Measurements from ENCODE around the gene IFT27.
"Not testable (repeated sequence)": the region's sequence is repeated elsewhere in the genome, so short reads cannot be mapped to it uniquely, and the experiment has no call there.

Gene IFT27

GRCh38 chr22:36740716-36741115 lies 35.2 kb downstream of the IFT27 start:
- Mint-ChIP-seq H3K27me3 (peaks cover 46 to 60% of the 10 kb centered on the region in 2 donors), H3K4me1 (ENCODE audit: low read depth in 2 of 2) (no peaks in the 10 kb centered on the region), H3K4me3 (no peak overlapping the region), H3K36me3 (ENCODE audit: insufficient read depth) (no peaks in the 10 kb centered on the region), H3K27ac (no peak overlapping the region), H3K9me3 (no peaks in the 10 kb centered on the region)
- ATAC-seq (replicated peaks) (no peak), DNase-seq (no peak)

GRCh38 chr22:36739185-36739584 lies 36.7 kb downstream of the IFT27 start:
- no peaks in the 10 kb centered on the region for H3K9me3 Mint-ChIP-seq
- peaks cover 44 to 60% of the 10 kb centered on the region in 2 donors for H3K27me3 Mint-ChIP-seq
- H3K4me1 Mint-ChIP-seq (ENCODE audit: low read depth in 2 of 2), result no peaks in the 10 kb centered on the region
- no peak overlapping the region for H3K4me3 Mint-ChIP-seq
- DNase-seq (no peak), ATAC-seq (replicated peaks) (no peak)
- H3K27ac Mint-ChIP-seq, result no peak overlapping the region
- H3K36me3 Mint-ChIP-seq (ENCODE audit: insufficient read depth), result no peaks in the 10 kb centered on the region

DNA sequence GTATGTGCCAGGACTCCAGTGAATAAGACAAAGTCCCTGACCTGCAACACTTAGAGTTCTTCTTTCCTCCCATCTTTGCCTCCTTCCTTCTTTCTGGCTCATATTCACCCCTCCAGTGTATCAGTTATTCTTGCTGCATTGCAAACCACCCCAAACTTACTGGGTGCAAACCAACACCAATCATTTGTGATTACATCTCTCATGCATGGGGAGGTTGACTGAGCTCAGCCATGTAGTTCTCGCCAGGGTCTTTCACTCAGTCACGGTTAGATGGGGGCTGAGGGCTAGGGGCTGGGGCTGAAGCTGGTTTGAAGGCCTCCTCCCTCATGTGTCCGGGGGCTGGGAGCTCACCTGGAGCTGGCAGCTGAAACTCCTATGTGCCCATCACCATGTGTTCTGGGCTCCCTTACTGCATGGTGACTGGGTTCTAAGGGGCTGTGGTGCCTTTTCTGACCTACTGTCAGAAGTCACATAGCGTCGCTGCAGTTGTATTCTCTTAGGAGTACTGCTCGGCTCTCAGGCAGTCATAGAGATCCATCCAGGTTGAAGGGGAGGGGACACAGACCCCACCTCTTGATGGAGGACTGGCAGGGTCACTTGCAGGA lies 37.4 kb downstream of the IFT27 start:
- DNase-seq, result no peak
- Mint-ChIP-seq H3K4me3 (no peak overlapping the region), H3K4me1 (ENCODE audit: low read depth in 2 of 2) (no peaks in the 10 kb centered on the region), H3K27ac (no peak overlapping the region), H3K27me3 (peaks cover 50 to 61% of the 10 kb centered on the region in 2 donors), H3K36me3 (ENCODE audit: insufficient read depth) (no peaks in the 10 kb centered on the region), H3K9me3 (no peaks in the 10 kb centered on the region)
- no peak for ATAC-seq (replicated peaks)

- DNase-seq, result no peak
- Mint-ChIP-seq H3K9me3 (no peaks in the 10 kb centered on the region), H3K4me3 (no peak overlapping the region), H3K27ac (no peak overlapping the region), H3K36me3 (ENCODE audit: insufficient read depth) (no peaks in the 10 kb centered on the region), H3K4me1 (ENCODE audit: low read depth in 2 of 2) (no peaks in the 10 kb centered on the region), H3K27me3 (peaks cover 52 to 68% of the 10 kb centered on the region in 2 donors)
- no peak for ATAC-seq (replicated peaks)
These were observed 38.1 kb downstream of the IFT27 start for GRCh38 chr22:36737776-36738175.

DNA sequence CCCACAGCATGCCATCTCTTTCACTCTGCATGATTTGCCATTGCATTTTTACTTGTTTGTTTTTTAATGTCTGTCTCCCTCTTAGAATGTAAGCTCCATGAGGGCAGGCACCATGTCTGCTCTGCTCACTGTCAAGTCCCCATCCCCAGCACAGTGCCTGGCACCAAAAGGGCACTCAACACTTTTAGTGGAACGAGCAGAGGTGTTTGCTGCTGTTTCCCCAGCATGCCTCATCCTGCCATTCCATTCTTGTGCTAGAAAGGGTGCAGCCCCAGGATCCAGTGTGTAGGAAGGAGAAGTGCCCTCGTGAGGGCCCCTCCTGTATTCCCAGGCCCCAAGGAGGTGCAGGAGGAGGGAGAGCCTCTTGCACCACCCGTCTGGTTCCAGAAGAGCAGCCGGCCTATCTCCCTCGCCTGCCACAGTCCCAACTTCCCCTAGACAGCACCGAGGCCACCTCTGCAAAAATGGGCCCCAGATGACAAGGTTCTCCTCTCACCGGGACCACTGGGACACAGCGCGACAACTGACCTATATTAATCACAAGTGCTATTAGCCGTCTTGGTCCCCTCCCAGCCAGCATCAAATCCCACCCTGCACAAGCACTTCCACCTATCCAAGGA lies 39.1 kb downstream of the IFT27 start:
- Mint-ChIP-seq H3K27ac (no peak overlapping the region), H3K36me3 (ENCODE audit: insufficient read depth) (no peaks in the 10 kb centered on the region), H3K4me1 (ENCODE audit: low read depth in 2 of 2) (no peaks in the 10 kb centered on the region), H3K27me3 (peaks cover 62 to 78% of the 10 kb centered on the region in 2 donors), H3K4me3 (no peak overlapping the region), H3K9me3 (no peaks in the 10 kb centered on the region)
- ATAC-seq (replicated peaks) (no peak), DNase-seq (no peak)

DNA sequence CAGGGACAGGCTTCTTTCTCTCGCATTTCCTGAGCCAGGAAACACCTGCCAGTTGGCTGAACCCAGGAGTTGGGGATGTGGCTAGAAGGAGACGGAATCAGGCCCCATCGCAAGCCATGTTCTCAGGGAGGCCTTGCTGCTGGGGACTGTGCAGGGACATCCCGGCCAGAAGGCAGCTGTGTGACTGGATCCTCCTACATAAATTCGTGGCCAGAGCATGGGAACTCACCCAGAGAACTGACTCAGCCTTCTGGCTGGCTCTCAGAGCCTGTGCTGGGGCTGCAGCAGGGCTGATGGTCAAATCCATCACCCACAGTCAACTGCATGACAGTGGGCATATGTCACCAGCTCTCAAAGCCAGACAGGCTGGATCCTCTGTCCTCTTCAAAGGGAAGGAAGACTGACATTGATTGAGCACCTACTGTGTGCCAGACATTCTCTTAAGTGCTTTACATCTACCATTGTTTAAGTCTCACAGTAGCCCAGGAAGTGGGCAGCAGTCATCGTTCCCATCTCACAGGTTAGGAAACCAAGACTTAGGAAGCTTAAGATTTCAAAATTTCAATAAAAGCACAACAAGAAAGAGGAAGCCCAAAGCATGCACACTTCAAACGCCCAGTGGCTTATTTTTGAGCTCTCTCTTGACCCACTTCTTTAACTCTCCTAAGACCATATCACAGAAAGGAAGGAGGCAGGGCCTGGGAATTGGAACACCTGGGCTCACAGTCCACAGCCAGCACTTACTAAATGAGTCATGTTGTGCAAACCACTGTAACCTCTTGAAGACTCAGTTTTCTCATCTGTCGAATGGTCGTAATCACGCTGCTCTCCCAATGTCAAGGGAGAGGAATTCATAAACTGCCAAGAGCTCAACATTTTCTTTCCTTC lies 41.5 kb downstream of the IFT27 start:
- H3K4me1 Mint-ChIP-seq (ENCODE audit: low read depth in 2 of 2), result no peaks in the 10 kb centered on the region
- ATAC-seq (replicated peaks) (no peak), DNase-seq (no peak)
- no peaks in the 10 kb centered on the region for H3K36me3 Mint-ChIP-seq (ENCODE audit: insufficient read depth)
- no peak overlapping the region for H3K27ac Mint-ChIP-seq
- H3K9me3 Mint-ChIP-seq, result no peaks in the 10 kb centered on the region
- no peak overlapping the region for H3K4me3 Mint-ChIP-seq
- H3K27me3 Mint-ChIP-seq, result peaks cover 68 to 93% of the 10 kb centered on the region in 2 donors

DNA sequence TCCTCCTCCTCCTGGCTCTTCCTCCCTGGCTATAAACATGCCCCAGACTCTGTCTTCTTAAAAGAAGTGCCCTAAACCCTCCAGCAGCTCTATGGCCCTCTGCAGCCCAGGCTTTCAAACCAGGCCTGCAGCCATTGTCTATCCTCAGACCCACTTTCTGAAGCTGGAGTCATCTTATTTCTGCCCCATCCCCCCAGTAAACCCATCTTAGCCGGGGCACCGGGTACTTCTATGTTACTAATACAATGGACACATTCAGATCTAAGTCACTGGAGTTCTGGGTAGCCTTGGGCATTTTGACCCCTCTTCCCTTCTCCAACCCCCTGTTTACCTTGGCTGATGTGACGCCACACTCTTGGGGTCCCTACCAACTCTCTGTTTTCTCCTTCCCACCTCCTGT lies 42.6 kb downstream of the IFT27 start:
- Mint-ChIP-seq H3K27me3 (peaks cover 57 to 81% of the 10 kb centered on the region in 2 donors), H3K9me3 (no peaks in the 10 kb centered on the region), H3K4me1 (ENCODE audit: low read depth in 2 of 2) (no peaks in the 10 kb centered on the region), H3K27ac (no peak overlapping the region), H3K4me3 (no peak overlapping the region), H3K36me3 (ENCODE audit: insufficient read depth) (no peaks in the 10 kb centered on the region)
- no peak for DNase-seq
- ATAC-seq (replicated peaks), result no peak

DNA sequence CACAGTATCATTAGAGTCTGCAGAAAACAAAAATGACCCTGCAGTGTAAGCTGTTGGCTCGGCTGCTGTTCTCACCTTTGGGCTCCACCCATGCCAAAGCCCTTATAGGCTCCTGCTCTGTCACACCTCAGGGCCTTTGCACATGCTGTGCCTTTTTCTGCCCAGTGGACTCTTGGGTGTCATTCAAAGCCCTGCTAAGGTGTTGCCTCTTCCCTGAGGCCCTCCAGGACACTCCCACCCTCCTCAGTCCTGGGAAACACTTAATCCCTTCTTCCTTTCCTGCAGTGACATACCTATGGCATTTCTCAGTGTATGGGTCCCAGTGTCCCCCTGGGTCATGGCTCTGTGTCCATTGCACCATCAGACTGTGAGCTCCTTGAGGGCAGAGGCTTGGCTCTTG lies 43.3 kb downstream of the IFT27 start:
- no peak overlapping the region for H3K27ac Mint-ChIP-seq
- no peaks in the 10 kb centered on the region for H3K36me3 Mint-ChIP-seq (ENCODE audit: insufficient read depth)
- ATAC-seq (replicated peaks) (no peak), DNase-seq (no peak)
- no peak overlapping the region for H3K4me3 Mint-ChIP-seq
- no peaks in the 10 kb centered on the region for H3K9me3 Mint-ChIP-seq
- no peaks in the 10 kb centered on the region for H3K4me1 Mint-ChIP-seq (ENCODE audit: low read depth in 2 of 2)
- peaks cover 51 to 75% of the 10 kb centered on the region in 2 donors for H3K27me3 Mint-ChIP-seq

GRCh38 chr22:36731916-36732315 lies 44.0 kb downstream of the IFT27 start:
- Mint-ChIP-seq H3K27ac (no peak overlapping the region), H3K9me3 (no peaks in the 10 kb centered on the region), H3K27me3 (peaks cover 44 to 73% of the 10 kb centered on the region in 2 donors), H3K4me3 (no peak overlapping the region), H3K4me1 (ENCODE audit: low read depth in 2 of 2) (no peaks in the 10 kb centered on the region), H3K36me3 (ENCODE audit: insufficient read depth) (no peaks in the 10 kb centered on the region)
- DNase-seq (no peak), ATAC-seq (replicated peaks) (no peak)

- H3K27me3 Mint-ChIP-seq, result peaks cover 41 to 73% of the 10 kb centered on the region in 2 donors
- not testable (repeated sequence) for H3K9me3 Mint-ChIP-seq
These were observed 44.6 kb downstream of the IFT27 start for GRCh38 chr22:36731321-36731720.

DNA sequence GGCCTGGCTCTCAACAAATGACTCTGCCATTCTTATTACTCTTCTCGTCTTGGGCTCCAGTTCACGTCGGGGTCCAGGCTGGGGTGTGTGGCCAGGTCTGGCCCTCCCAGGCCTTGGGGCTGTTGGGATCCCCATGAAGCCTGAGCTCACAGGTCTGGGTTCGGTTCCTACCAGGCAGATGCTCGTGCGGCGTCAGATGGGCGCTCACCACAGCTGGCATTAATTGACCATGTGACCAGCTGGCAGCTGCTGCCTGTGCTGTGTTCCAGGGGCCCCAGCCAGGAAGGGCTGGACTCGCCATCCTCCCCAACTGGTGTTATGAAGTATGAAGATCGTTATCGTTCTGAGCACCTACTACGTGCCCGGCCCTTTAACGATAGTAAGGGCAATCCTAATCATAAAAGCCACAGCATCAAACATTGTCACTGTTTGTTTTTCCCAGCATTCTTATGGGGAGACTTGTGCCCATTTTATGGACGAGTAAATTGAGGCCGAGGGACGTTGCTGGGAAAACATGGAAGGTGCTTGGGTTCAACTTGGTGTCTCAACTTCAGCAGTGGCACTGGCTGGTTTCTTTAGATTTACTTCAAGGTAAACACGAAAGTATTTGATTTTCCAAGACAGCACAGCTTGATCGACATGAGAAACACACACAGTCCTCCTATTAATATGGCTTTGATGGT lies 45.6 kb downstream of the IFT27 start:
- no peak overlapping the region for H3K4me3 Mint-ChIP-seq
- ATAC-seq (replicated peaks) (no peak), DNase-seq (no peak)
- peaks cover 46 to 73% of the 10 kb centered on the region in 2 donors for H3K27me3 Mint-ChIP-seq
- H3K4me1 Mint-ChIP-seq (ENCODE audit: low read depth in 2 of 2), result no peaks in the 10 kb centered on the region
- H3K27ac Mint-ChIP-seq, result no peak overlapping the region
- no peaks in the 10 kb centered on the region for H3K9me3 Mint-ChIP-seq
- H3K36me3 Mint-ChIP-seq (ENCODE audit: insufficient read depth), result no peaks in the 10 kb centered on the region

More at GRCh38 chr22:36731321-36731720, 44.6 kb downstream of the IFT27 start:
- not testable (repeated sequence) for H3K36me3 Mint-ChIP-seq (ENCODE audit: insufficient read depth); ATAC-seq (replicated peaks); H3K4me3 Mint-ChIP-seq; DNase-seq; H3K27ac Mint-ChIP-seq; H3K4me1 Mint-ChIP-seq (ENCODE audit: low read depth in 2 of 2)

- ATAC-seq (replicated peaks), result no peak
- no peak overlapping the region for H3K4me3 Mint-ChIP-seq
- H3K27ac Mint-ChIP-seq, result no peak overlapping the region
- DNase-seq, result no peak
- H3K4me1 Mint-ChIP-seq (ENCODE audit: low read depth in 2 of 2), result no peaks in the 10 kb centered on the region
- no peaks in the 10 kb centered on the region for H3K9me3 Mint-ChIP-seq
- no peaks in the 10 kb centered on the region for H3K36me3 Mint-ChIP-seq (ENCODE audit: insufficient read depth)
- H3K27me3 Mint-ChIP-seq, result peaks cover 50 to 73% of the 10 kb centered on the region in 2 donors
These were observed 46.6 kb downstream of the IFT27 start for GRCh38 chr22:36729321-36729720.

DNA sequence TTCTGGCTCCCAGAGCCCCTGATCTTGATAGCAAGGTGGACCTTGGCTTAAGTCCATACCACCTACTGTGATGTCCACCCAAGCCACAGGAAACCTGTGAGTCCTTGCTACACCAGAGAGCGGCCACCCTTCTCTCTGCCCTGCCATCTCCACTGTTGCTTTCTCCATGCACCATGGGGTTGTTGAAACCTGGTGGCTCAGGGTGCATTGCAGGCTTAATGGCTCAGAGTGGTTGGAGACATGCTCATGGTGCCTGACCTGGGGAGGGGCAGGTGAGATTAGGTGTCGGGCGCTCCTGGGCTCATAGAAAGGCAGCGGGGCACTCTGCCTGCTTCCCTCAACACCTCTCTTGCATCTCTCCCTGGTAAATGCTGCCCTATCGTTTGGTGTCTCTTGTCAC lies 47.4 kb downstream of the IFT27 start:
- DNase-seq (no peak), ATAC-seq (replicated peaks) (no peak)
- Mint-ChIP-seq H3K27ac (no peak overlapping the region), H3K4me3 (no peak overlapping the region), H3K36me3 (ENCODE audit: insufficient read depth) (no peaks in the 10 kb centered on the region), H3K9me3 (no peaks in the 10 kb centered on the region), H3K4me1 (ENCODE audit: low read depth in 2 of 2) (no peaks in the 10 kb centered on the region), H3K27me3 (peaks cover 50 to 73% of the 10 kb centered on the region in 2 donors)
